PC-3 (cell line): ENCODE data around the gene HGS. TPM values are rescaled to one million over a fixed set of nuclear protein-coding genes. Genes with fewer than 3 reads are reported as not detected.

Source experiments
- ATAC-seq: fragments of 200-7000 bp; cut with Tn5 transposase; 2 replicates; pipeline ENCODE4 v1.9.1; 2020; ENCODE audit warnings: mild to moderate bottlenecking, moderate library complexity
- BruUV-seq: library from RNA; stranded (reverse); fragments of 400-500 nt; replicated peaks from 2 replicates; lab custom pipeline; 2021; lab: Mats Ljungman, UMichigan
- CTCF ChIA-PET: fragments of 300-600 bp; sonication (Branson Sonifier 250); formaldehyde crosslinking; loops from one replicate; lab custom pipeline; 2022; ENCODE audit warnings: antibody characterized with exemption; lab: Charles Lee
- POLR2A ChIA-PET: fragments of 300-600 bp; sonication (Branson Sonifier 250); formaldehyde crosslinking; loops from one replicate; lab custom pipeline; 2022; ENCODE audit warnings: antibody characterized with exemption; ENCODE audit not compliant: unreplicated experiment; lab: Charles Lee
- DNase-seq: peaks from one replicate; pipeline ENCODE4 v3.0.0-alpha.2; 2015
- H2AFZ ChIP-seq: fragments of 300-600 bp; sonication (generic); 2 replicates; pipeline ENCODE4 v1.6.0; 2016; ENCODE audit warnings: antibody characterized with exemption, low read length
- H3F3A ChIP-seq: fragments of 300-600 bp; sonication (generic); one replicate; pipeline ENCODE4 v1.6.0; 2017; ENCODE audit warnings: antibody characterized with exemption, low read length, control low read depth, mild to moderate bottlenecking; ENCODE audit not compliant: unreplicated experiment
- H3K27ac ChIP-seq: fragments of 300-600 bp; sonication (generic); 2 replicates; pipeline ENCODE4 v1.5.1; 2016; ENCODE audit warnings: mild to moderate bottlenecking, low read length
- H3K27me3 ChIP-seq: fragments of 300-600 bp; sonication (generic); 2 replicates; pipeline ENCODE4 v1.6.1; 2016; ENCODE audit warnings: low read length, mixed read lengths
- H3K36me3 ChIP-seq: fragments of 300-600 bp; sonication (generic); 2 replicates; pipeline ENCODE4 v1.6.1; 2016; ENCODE audit warnings: low read depth, mixed run types, low read length, mixed read lengths
- H3K4me1 ChIP-seq: fragments of 300-600 bp; sonication (generic); 2 replicates; pipeline ENCODE4 v1.5.1; 2016; ENCODE audit warnings: low read length; ENCODE audit not compliant: insufficient read depth
- H3K4me2 ChIP-seq: fragments of 300-600 bp; sonication (generic); 2 replicates; pipeline ENCODE4 v1.6.0; 2016; ENCODE audit warnings: low read length
- H3K4me3 ChIP-seq: fragments of 300-600 bp; sonication (generic); 2 replicates; pipeline ENCODE4 v1.5.1; 2016; ENCODE audit warnings: mild to moderate bottlenecking, low read length, mixed read lengths
- H3K79me2 ChIP-seq: fragments of 300-600 bp; sonication (generic); 2 replicates; pipeline ENCODE4 v1.6.1; 2017; ENCODE audit warnings: low read length, mixed read lengths
- H3K9ac ChIP-seq: fragments of 300-600 bp; sonication (generic); 2 replicates; pipeline ENCODE4 v1.6.0; 2016; ENCODE audit warnings: mild to moderate bottlenecking, low read length
- H3K9me2 ChIP-seq: fragments of 300-600 bp; sonication (generic); replicated peaks from 2 replicates; pipeline ENCODE4 v1.6.1; 2016; ENCODE audit warnings: mixed run types, low read length, mixed read lengths
- H3K9me3 ChIP-seq: fragments of 300-600 bp; sonication (generic); 2 replicates; pipeline ENCODE4 v1.6.1; 2016; ENCODE audit warnings: low read length, mixed read lengths
- H4K20me1 ChIP-seq: fragments of 300-600 bp; sonication (generic); 2 replicates; pipeline ENCODE4 v1.6.1; 2016; ENCODE audit warnings: low read length, mixed read lengths
- EZH2 ChIP-seq: fragments of 300-600 bp; sonication (generic); IDR thresholded peaks from one replicate; pipeline ENCODE4 v1.6.1; 2017; ENCODE audit warnings: antibody characterized with exemption, mild to moderate bottlenecking, low read length; ENCODE audit not compliant: unreplicated experiment
- EZH2phosphoT487 ChIP-seq: fragments of 300-600 bp; sonication (generic); IDR thresholded peaks from 2 replicates; pipeline ENCODE4 v1.6.1; 2018; ENCODE audit warnings: mild to moderate bottlenecking, antibody characterized with exemption, low read length, borderline replicate concordance
- intact Hi-C: fragments of 100-400 bp; cut with micrococcal nuclease; formaldehyde crosslinking; loops from 2 replicates; pipeline ENCODE4 v1.9.0; 2023
- total RNA-seq: library from RNA; depleted of rRNA; stranded (reverse); fragments of >200 nt; gene quantifications from 2 replicates; pipeline ENCODE4 v1.2.3, GENCODE V29; 2014
- TF ChIP-seq, protein P1 (sequence below): fragments of 300-600 bp; sonication (generic); conservative IDR thresholded peaks from 2 replicates; pipeline ENCODE4 v1.5.1; 2017; ENCODE audit warnings: antibody characterized with exemption, low read depth, mild to moderate bottlenecking, low read length

Gene HGS
- total RNA-seq, 1 experiment from 2014 or later = 177 TPM

DNA sequence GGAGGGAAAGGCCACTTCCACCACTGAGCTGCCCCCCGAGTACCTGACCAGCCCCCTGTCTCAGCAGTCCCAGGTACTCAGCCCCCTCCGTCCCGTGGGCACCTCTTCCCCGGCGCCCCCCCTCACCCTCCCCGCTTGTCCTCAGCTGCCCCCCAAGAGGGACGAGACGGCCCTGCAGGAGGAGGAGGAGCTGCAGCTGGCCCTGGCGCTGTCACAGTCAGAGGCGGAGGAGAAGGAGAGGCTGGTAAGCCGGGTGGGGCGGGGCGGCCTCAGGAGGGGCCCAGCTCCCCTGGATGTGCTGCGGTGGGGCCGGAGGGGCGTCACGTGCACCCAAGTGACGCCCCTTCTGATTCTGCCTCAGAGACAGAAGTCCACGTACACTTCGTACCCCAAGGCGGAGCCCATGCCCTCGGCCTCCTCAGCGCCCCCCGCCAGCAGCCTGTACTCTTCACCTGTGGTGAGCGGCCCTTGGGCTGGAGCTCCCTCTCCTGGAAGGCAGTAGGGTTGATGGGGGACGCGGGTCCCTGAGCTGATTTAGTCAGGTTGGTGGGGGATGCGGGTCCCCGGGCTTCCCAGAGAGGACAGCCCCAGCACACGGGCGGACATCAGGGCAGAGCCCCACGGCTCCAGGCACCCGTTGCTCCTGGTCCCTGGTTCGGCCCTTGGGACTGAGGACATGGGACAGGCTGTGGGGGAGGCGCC, 9.8 kb downstream of the HGS start:
- H3K9me2 ChIP-seq = no peaks in the 10 kb centered on the region
- H4K20me1 ChIP-seq = peaks cover 16% of the 10 kb centered on the region
- H3K4me2 ChIP-seq = no peak overlapping the region
- peaks cover 48% of the 10 kb centered on the region for H3K79me2 ChIP-seq
- no peaks in the 10 kb centered on the region for H3F3A ChIP-seq
- H3K27ac ChIP-seq = no peak overlapping the region
- H3K4me1 ChIP-seq = no peaks in the 10 kb centered on the region
- no peak overlapping the region for H2AFZ ChIP-seq
- POLR2A ChIA-PET = no interaction called here
- no peaks in the 10 kb centered on the region for H3K9me3 ChIP-seq
- CTCF ChIA-PET = no interaction called here
- H3K4me3 ChIP-seq = no peak overlapping the region
- peaks cover 78% of the 10 kb centered on the region for H3K36me3 ChIP-seq
- TF ChIP-seq, protein P1, sequence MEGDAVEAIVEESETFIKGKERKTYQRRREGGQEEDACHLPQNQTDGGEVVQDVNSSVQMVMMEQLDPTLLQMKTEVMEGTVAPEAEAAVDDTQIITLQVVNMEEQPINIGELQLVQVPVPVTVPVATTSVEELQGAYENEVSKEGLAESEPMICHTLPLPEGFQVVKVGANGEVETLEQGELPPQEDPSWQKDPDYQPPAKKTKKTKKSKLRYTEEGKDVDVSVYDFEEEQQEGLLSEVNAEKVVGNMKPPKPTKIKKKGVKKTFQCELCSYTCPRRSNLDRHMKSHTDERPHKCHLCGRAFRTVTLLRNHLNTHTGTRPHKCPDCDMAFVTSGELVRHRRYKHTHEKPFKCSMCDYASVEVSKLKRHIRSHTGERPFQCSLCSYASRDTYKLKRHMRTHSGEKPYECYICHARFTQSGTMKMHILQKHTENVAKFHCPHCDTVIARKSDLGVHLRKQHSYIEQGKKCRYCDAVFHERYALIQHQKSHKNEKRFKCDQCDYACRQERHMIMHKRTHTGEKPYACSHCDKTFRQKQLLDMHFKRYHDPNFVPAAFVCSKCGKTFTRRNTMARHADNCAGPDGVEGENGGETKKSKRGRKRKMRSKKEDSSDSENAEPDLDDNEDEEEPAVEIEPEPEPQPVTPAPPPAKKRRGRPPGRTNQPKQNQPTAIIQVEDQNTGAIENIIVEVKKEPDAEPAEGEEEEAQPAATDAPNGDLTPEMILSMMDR = peak; percentile 51
- no peak for TF ChIP-seq EZH2phosphoT487
- DNase-seq (no peak), ATAC-seq (peak; percentile 12; the same call in 1 of the 2 replicates)
- BruUV-seq = no TSS peak
- no peak overlapping the region for H3K9ac ChIP-seq
- intact Hi-C loops = no loop called here
- H3K27me3 ChIP-seq = no peaks in the 10 kb centered on the region

DNA sequence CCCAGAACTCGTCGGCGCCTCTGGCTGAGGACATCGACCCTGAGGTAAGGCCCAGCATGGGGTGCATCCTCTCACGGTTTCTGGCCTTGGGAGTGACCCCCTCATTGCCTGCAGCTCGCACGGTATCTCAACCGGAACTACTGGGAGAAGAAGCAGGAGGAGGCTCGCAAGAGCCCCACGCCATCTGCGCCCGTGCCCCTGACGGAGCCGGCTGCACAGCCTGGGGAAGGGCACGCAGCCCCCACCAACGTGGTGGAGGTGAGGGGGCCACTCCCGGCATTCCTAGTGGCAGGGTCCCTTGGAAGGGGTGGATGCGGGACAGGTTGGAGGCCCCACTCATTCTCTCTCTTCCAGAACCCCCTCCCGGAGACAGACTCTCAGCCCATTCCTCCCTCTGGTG, 11.0 kb downstream of the HGS start:
- Histone ChIP-seq H3K27me3 (no peaks in the 10 kb centered on the region), H3K27ac (no peak overlapping the region), H3K4me1 (no peaks in the 10 kb centered on the region), H3K4me3 (no peak overlapping the region), H3K4me2 (no peak overlapping the region), H2AFZ (no peak overlapping the region), H3K36me3 (peaks cover 77% of the 10 kb centered on the region), H4K20me1 (peaks cover 4% of the 10 kb centered on the region), H3K9ac (no peak overlapping the region), H3K79me2 (peaks cover 48% of the 10 kb centered on the region), H3K9me2 (no peaks in the 10 kb centered on the region), H3K9me3 (no peaks in the 10 kb centered on the region), H3F3A (peaks cover 3% of the 10 kb centered on the region)
- intact Hi-C loops = no loop called here
- ATAC-seq (no peak), DNase-seq (no peak)
- ChIA-PET POLR2A (no interaction called here), CTCF (no interaction called here)
- no TSS peak for BruUV-seq
- TF ChIP-seq, protein P1 = no peak
- no peak for TF ChIP-seq EZH2phosphoT487
- no peak for TF ChIP-seq EZH2

- Histone ChIP-seq H3K79me2 (peaks cover 45% of the 10 kb centered on the region), H3K27me3 (no peaks in the 10 kb centered on the region), H4K20me1 (no peaks in the 10 kb centered on the region; the same call in none of the 2 replicates), H3K9me3 (no peaks in the 10 kb centered on the region), H3K27ac (no peak overlapping the region), H3K4me2 (no peak overlapping the region), H3K4me1 (no peaks in the 10 kb centered on the region), H3K9ac (no peak overlapping the region), H3K9me2 (no peaks in the 10 kb centered on the region), H3F3A (peaks cover 3% of the 10 kb centered on the region), H2AFZ (no peak overlapping the region), H3K4me3 (no peak overlapping the region), H3K36me3 (peaks cover 73% of the 10 kb centered on the region)
- ChIA-PET POLR2A (no interaction called here), CTCF (no interaction called here)
- intact Hi-C loops = no loop called here
- TF ChIP-seq EZH2 (no peak), EZH2phosphoT487 (no peak)
- TF ChIP-seq, protein P1 = no peak
- ATAC-seq (no peak), DNase-seq (no peak)
- BruUV-seq = no TSS peak
These were observed 11.4 kb downstream of the HGS start for GRCh38 chr17:81695211-81695610.
